GM18526 (cell line): ENCODE data around the gene SEMA3E.

Source experiments
- POLR2A ChIP-seq: IDR thresholded peaks from 3 replicates; pipeline ENCODE4 v1.6.1; 2011; ENCODE audit not compliant: insufficient read length; ENCODE audit errors: extremely low read depth

SEMA3E gene

DNA sequence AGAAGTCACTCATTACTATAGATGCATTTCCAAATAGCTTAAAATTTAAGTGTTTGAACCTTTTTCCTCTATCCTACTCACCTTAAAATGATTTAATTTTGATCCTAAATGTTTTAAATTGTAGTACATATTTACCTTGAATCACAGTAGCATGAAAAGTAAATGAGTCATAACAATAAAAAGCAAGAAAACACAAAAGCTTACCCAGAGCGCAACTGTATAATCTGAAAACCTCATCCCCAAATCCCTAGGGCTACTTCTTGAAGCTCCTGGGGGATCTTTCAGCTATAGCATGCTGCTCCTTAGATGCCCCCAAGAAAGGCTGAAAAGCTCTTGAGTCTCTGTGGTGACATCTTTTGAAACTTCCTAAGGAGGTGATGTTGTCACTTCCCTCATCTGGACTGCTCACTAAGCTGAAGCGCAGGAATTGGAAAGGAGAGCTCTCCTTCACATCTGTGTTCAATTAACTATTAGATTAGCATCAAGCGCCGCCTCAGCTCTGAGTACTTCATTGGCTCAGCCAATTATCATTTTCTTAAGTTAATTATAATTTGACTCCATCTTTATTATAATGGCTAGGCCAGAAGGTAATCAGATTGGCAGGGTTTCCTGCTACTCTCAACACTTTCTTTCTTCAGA is 60.2 kb downstream of the SEMA3E start:
- no peak for TF ChIP-seq POLR2A

DNA sequence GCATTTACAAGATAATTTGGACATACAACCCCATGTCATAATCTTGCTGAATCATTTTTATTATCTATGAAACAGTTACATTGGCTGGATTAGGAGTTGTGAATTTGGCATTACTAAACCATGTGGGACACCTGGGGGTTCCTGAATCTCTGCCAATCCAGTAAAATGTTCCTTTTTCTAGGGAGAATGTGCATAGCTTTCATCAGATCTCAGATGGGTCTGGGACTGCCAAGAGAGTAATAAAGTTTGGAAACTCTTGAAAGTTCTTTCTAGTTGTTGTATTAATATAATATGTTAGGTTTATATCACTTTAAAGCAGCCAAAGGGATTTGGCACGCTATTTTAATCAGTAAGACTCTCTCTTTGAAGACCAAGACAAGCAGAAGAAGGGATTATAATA is 62.7 kb downstream of the SEMA3E start:
- TF ChIP-seq POLR2A = no peak

DNA sequence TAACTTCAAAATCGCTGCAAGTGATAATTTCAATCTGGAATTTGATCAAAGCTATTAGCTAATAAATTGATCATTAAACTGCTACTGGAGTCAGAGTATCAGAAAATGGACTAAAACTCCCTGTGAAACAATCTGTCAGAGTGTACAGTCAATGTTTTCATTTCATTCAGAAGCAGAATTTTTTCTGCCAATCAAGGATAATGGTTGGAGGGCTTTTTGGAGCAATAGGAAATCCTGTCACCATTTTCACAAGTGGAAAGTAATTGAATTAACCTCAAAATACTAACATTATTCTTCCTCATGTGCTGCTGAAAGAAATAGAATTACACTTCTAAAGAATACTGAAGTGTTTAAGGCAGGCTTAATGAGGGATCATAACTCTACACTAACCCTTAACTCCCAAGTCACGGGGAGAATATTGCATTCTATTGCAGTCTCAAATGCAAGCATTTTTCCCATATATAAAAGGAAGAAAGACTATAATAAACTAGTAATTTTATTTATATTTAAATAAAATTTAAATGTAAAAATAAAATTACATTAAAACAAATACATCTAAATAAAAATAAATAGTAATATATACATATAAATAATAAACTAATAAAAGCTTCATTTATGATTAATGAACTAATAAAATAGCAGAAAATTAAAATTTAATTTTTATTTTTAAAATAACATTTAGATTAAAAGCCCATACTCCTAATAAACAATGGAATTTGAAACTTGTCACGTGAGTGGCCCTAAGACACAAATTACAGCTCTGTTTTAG is 67.1 kb downstream of the SEMA3E start:
- TF ChIP-seq POLR2A = no peak

DNA sequence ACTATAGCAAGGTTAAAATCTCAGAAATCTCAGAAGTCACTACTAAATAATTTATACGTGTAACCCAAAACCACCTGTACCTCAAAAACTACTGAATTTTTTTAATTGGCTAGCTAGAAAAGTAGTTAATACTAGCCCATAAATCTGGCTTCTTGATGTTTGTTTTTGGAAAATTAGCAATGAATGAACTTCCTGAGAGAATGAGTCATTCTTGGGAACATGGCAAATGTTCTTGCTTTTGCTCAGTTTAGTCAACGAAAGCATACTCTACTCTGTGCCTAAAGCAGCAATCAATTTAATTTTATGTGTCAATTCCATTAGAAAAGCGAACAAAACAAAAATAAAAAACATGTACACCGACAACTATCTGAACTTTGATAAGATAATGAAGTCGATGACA is 69.2 kb downstream of the SEMA3E start:
- TF ChIP-seq POLR2A = no peak

DNA sequence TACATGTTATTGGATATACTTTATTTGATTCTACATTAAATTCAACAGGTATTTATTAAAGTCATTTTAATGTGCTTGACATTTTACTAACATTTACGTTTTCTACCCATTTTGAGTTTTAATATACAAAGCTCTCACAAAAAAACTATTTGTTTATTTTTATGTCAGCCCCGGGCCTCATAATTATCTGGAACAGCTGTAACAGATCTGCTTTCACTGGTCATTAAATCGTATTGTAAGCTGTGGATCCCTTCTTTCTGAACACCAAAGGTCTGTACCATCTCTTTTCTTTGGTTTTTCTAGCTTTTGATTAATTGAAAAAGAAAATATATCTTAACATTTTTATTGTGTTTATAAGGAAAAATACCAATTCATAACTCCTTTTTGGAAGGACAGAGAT is 73.5 kb downstream of the SEMA3E start:
- no peak for TF ChIP-seq POLR2A

DNA sequence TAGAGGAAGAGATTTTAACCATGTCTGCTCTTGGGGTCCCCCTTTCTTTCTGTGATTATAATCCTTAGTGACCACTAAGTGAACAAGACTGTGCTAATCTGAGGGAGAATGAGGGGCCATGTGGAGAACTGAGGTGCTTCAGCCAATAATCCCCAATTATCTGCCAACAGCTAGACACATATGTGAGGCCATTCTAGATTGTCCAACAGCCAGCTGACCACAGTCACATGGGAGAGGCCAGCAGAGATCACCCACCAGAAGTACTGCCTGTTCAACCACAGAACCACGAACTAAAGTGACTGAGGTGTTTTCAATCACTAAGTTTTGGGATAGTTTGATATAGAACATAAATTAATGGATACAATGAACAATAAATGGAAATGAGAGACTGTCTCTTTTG is 74.3 kb downstream of the SEMA3E start:
- no peak for TF ChIP-seq POLR2A

DNA sequence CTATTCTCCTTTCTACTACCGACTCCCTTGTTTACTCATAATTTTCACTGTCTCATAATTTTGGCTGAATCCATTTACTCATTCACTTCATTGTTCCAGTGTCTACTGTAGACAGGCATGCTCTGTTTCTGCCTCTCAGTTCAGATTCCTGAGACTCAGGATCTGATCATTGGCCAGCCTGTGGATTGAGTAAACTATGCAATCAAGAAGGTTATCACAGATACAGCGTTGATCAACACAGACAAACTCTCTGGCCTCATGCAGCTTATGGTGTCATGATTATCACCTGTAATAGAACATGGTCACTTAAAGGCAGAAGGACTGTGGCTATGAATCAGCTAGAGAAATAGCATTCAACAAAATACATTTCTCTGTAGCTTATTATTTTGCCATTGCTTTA is 86.0 kb downstream of the SEMA3E start:
- no peak for TF ChIP-seq POLR2A

DNA sequence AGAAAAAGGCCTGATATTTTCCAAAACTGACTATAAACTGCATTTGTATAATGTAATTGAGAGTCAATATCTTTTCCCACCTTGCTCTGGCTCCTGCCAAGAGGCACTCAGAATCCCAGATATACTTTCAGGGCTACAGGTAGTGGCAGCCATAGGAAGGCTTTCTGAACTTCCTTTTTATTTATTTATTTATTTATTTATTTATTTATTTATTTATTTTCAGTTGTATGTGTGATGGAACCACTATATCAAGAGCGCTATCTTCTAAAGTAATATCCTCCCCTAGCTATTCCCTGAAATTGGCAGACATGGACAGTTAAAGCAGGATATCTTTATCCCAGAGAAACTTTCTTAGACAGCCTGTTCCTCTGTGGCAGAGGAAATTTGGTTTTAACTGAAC is 86.7 kb downstream of the SEMA3E start:
- TF ChIP-seq POLR2A = no peak

DNA sequence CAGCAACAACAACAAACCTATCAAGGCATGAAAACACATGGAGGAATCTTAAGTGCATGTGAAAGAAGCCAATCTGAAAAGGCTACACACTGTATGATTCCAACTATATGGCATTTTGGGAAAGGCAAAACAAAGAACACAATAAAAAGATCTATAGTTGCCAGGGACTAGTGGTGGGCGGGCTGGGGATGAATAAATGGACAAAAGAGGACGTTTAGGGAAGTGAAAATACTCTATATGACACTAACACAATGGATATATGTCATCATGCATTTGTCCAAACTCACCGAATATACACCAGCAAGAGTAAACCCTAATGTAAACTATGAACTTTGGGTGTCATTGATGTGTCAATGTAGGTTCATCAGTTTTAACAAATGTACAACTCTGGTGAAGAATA is 89.1 kb downstream of the SEMA3E start:
- no peak for TF ChIP-seq POLR2A

DNA sequence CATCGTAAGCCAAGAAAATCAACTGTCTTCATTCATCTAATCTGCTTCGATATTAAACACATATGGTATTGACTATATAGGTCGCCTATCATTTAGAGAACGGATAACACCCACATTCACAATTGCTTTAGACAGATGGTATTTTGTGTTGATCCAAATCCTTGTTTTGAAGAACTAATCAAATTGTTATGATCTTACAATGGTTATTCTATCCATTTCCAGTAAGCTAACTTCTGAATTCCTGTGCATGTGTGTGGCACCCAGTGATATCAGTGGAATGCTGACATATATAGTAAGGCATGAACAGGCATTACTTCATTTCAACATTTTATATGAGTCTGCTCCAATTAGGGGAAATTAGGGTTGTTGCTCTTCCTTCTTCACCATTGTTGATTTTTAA is 98.8 kb downstream of the SEMA3E start:
- no peak for TF ChIP-seq POLR2A

DNA sequence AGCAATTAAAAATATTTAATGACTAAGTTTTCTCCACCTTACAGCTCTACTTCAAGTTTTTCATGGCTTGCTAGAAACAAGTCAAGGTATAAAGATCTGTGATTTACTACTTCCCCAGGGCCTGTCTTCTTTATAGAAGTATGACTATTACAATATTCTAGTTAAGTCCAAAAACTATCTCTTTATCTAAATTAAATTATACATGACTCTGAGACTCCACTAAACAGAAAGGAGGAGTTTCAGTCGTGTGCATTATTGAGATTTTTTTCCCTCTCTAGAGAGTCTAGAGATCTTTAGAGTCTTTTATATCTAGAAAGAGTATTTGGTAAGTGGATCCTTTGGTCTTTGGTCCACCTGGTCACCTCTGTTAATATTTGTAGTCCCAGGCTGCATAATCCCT is 100.7 kb downstream of the SEMA3E start:
- no peak for TF ChIP-seq POLR2A

DNA sequence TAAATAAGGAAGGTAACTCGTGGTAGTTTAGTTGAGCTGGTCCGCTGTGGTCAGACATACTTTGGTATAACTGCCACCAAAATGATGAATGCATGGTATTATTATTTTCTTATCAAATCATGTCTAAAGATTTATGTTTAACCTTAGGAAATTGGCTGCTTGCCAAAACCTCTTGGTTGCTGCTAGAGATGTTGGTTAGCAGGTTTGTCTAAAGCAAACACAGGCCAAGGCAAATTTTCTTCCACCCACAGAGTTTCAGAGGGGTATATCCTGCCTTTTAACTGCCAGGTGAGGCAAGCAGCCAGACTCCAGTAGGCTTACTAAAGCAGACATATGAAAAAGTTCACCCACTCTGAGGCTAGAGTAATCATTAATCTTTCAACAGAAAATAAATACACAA is 101.4 kb downstream of the SEMA3E start:
- no peak for TF ChIP-seq POLR2A

DNA sequence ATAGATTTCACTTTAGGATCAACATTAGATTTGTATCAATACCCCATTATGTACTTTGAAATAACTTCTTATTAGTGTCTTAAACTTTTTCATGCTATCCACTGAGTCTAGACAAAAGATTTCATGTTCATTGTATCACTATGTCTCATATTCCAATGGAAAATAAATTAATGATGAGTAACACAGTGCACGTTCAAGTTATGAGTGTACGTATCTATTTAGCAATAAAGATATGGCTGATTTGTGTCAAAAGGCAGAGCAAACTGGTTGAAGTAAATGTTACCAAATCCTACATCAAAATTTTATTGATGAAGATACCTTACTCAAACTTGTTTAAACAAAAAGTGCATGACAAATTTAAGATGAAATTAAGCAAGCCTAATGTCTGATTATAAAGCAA is 102.4 kb downstream of the SEMA3E start:
- no peak for TF ChIP-seq POLR2A

DNA sequence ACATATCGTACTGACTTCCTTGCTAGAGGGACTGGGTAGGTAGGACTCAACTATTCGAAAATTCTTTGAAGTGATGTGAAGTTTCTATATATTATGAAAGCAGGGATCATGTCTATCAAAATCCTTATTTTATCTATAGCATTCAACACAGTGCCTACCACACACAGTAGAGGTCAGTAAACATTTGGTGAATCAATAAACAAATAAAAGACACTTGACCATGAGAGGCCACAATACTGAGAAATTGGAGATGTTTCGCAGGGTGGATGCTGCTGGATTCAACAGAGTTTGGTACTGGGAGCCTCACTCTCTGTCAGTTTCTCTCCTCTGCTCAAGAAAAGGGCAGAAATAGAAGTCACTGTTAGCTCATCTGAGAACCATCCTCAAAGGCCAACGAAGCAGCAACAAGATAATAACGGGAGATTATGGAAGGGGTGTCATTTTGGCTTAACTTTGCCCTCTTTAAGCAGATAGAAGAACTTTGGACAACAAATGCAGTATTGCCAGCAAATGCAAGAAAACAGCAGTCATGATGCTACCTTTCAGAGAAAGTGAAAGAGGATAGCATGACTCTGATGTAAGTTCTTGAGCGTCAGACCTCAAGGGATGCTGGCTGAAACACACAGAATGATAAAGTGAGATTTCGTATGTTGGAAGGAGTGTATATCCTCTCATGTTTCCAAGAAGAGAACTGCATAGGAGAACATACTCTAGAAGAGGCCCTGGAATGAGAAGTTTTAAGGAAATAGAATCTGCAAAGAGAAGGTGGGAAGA is 107.6 kb downstream of the SEMA3E start:
- no peak for TF ChIP-seq POLR2A

DNA sequence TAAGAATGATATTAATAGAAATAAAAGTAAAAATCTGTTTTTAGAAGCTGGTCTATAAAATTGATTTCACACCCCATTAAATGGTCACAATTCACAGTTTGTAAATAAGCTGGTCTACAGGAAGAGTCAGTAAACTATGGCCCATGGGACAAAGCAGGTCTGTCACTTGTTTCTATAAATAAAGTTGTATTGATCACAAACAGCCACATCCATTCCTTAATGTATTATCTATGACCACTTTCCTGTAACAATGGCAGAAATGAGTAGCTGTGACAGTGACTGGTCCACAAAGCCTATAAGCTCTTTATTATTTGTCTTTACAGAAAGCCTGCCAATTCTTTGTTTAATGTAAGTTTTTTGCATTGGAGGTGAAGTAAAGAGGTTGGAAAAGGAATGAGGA is 114.5 kb downstream of the SEMA3E start:
- no peak for TF ChIP-seq POLR2A

DNA sequence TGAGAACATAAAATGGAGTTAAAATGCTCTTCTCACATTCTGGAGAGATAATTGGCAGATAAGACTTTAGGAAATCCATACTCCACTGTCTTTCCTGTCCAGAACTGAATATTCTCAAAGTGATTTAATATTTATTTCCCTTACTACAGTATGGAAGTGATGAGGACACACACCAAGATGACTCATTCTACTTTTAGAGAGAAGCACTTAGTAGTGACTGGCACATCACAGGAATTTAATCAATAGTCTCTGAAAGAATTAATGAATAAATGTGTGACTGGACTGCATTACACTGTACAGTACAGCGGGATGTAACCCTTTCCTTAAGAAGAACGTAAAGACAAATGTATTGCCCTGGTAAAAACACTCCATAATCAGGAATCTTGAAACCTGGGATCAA is 116.7 kb downstream of the SEMA3E start:
- TF ChIP-seq POLR2A = no peak

DNA sequence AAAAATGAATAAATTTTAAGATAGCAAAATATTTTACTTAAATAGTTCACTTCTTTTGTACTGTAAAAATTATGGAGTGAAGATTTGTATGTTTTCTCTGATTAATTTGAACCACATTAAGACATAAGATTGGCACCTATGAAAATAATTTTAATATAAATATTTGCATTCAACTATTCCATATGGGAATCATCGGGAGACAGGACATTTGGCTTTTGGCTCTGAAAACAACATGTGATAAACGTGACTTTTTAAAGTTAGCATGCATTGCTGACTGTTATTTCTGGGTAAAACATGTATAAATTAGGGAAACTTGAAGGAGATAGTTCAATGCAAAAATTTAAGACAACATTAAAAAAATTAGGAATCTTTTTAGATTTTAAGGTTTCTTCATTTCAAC is 117.2 kb downstream of the SEMA3E start:
- TF ChIP-seq POLR2A = no peak

DNA sequence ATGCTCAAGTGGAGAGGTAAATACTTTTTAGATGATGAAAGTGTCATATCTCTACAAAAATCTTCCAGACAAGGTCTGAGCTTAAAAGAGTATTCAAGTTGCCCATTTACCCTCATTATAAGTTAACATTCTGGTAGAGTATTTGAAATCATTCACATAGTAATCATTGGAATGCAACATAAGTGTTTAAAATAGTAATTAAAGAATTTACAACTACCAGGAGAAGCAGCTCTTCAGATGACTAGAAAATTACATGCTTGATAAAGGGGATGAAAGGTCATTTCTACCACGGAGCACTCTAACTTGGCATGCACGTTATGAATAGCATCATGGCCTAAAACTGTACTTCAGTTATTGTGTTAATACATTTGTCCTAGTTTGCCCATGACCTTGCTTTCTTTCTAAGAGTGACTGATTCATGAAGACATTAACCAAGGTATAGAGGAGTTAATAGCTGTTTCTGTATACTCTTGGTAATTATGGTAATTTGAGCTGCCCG is 120.0 kb downstream of the SEMA3E start:
- TF ChIP-seq POLR2A = no peak
